Measurements from ENCODE around the gene RPL27A. TPM values are rescaled to one million over a fixed set of nuclear protein-coding genes. Genes with fewer than 3 reads are reported as not detected.
A peak's percentile ranks its signal among the peaks of the same experiment; 100 is the strongest.
"Not testable (repeated sequence)": the region's sequence is repeated elsewhere in the genome, so short reads cannot be mapped to it uniquely, and the experiment has no call there.

The RPL27A gene
- total RNA-seq, 1 donor from 2014 or later: 1,116 TPM

DNA sequence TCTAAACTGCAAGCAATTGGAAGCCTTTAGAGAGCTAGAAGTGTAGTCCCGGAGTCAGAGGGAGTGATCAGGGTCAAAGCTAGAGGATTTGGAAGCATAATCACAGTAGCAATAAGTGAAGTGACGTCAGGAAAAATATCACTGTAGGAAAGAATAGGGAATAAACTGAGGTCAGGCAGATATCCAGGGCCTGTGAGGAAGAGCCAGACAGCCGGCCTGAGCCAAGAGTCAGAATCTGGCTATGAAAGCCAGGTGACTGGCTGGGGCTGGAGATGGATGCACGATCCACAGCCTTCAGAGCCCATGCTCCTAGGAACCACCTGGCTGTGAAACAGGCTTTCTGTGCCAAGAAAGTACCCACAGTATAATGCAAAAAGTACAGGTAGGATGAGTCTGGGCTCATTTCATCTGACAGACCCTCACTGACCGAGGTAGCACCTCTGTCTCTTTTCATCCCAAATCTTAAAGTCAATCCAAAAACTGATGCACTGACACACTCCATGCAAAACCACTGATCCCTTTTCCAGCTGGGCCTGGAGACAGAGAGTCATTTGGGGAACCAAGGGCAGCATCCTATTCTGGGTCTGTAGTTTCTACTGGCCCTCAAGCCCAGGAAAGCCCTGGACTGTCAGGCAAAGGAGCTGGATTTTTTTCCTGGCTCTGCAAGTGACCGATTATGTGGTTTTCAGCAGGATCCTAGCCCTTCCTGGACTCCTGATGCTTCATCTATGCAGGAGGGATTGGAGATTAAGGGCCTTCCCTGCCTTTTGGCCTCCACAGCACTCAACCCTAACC lies 21.4 kb upstream of the RPL27A start:
- TF ChIP-seq EZH2phosphoT487 (IDR thresholded peaks at IDR 0.05) (no peak), EZH2 (IDR thresholded peaks at IDR 0.05) (no peak)
- TF ChIP-seq, protein P1, sequence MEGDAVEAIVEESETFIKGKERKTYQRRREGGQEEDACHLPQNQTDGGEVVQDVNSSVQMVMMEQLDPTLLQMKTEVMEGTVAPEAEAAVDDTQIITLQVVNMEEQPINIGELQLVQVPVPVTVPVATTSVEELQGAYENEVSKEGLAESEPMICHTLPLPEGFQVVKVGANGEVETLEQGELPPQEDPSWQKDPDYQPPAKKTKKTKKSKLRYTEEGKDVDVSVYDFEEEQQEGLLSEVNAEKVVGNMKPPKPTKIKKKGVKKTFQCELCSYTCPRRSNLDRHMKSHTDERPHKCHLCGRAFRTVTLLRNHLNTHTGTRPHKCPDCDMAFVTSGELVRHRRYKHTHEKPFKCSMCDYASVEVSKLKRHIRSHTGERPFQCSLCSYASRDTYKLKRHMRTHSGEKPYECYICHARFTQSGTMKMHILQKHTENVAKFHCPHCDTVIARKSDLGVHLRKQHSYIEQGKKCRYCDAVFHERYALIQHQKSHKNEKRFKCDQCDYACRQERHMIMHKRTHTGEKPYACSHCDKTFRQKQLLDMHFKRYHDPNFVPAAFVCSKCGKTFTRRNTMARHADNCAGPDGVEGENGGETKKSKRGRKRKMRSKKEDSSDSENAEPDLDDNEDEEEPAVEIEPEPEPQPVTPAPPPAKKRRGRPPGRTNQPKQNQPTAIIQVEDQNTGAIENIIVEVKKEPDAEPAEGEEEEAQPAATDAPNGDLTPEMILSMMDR (IDR thresholded peaks at IDR 0.05): no peak
- no peaks in the 10 kb centered on the region for H3K36me3 ChIP-seq
- H3K27me3 ChIP-seq: no peaks in the 10 kb centered on the region
- Mint-ChIP-seq H3K4me3 (no peak overlapping the region), H3K27me3 (ENCODE audit: insufficient read depth, low read depth) (peaks cover 9% of the 10 kb centered on the region), H3K4me1 (peaks cover 58% of the 10 kb centered on the region), H3K27ac (peak overlapping the region; percentile 89), H3K9me3 (no peaks in the 10 kb centered on the region), H3K36me3 (no peaks in the 10 kb centered on the region)
- H3K27ac ChIP-seq: no peak overlapping the region
- no peak overlapping the region for H3K9ac ChIP-seq
- no peaks in the 10 kb centered on the region for H3K9me3 ChIP-seq (ENCODE audit: low read depth)
- H2AFZ ChIP-seq (replicated peaks): peak overlapping the region; percentile 3
- no peaks in the 10 kb centered on the region for H4K20me1 ChIP-seq (ENCODE audit: low read depth)
- peaks cover 5% of the 10 kb centered on the region for H3F3A ChIP-seq (ENCODE audit: low read depth)
- H3K4me3 ChIP-seq: no peak overlapping the region
- H3K79me2 ChIP-seq (ENCODE audit: low read depth): no peaks in the 10 kb centered on the region
- H3K4me1 ChIP-seq: peaks cover 26% of the 10 kb centered on the region
- no peak for DNase-seq (ENCODE audit: low spot score)
- H3K4me2 ChIP-seq: peak overlapping the region; percentile 13

GRCh38 chr11:8665222-8665621 lies 17.4 kb upstream of the RPL27A start:
- Mint-ChIP-seq H3K36me3 (peaks cover 9% of the 10 kb centered on the region), H3K27ac (no peak overlapping the region), H3K4me1 (peaks cover 42% of the 10 kb centered on the region), H3K4me3 (no peak overlapping the region), H3K9me3 (peaks cover 4% of the 10 kb centered on the region), H3K27me3 (ENCODE audit: insufficient read depth, low read depth) (peaks cover 3% of the 10 kb centered on the region)
- no peak for DNase-seq (ENCODE audit: low spot score)
- H3K4me1 ChIP-seq: peaks cover 21% of the 10 kb centered on the region
- no peaks in the 10 kb centered on the region for H3K36me3 ChIP-seq
- no peaks in the 10 kb centered on the region for H3K27me3 ChIP-seq
- H3K9ac ChIP-seq: no peak overlapping the region
- H3K4me2 ChIP-seq: no peak overlapping the region
- H3K4me3 ChIP-seq: no peak overlapping the region
- H3K9me3 ChIP-seq (ENCODE audit: low read depth): no peaks in the 10 kb centered on the region
- H2AFZ ChIP-seq (replicated peaks): no peak overlapping the region
- no peak for TF ChIP-seq EZH2phosphoT487 (IDR thresholded peaks at IDR 0.05)
- TF ChIP-seq, protein P1 (IDR thresholded peaks at IDR 0.05): no peak
- TF ChIP-seq EZH2 (IDR thresholded peaks at IDR 0.05): no peak
- peaks cover 9% of the 10 kb centered on the region for H3F3A ChIP-seq (ENCODE audit: low read depth)
- H3K27ac ChIP-seq: no peak overlapping the region
- no peaks in the 10 kb centered on the region for H3K79me2 ChIP-seq (ENCODE audit: low read depth)
- no peaks in the 10 kb centered on the region for H4K20me1 ChIP-seq (ENCODE audit: low read depth)

- H3K4me3 Mint-ChIP-seq; H3K36me3 ChIP-seq; H3K9me3 Mint-ChIP-seq; H2AFZ ChIP-seq (replicated peaks); H3K4me3 ChIP-seq; DNase-seq (ENCODE audit: low spot score); H3K36me3 Mint-ChIP-seq; H3K27me3 Mint-ChIP-seq (ENCODE audit: insufficient read depth, low read depth); H3K9me3 ChIP-seq (ENCODE audit: low read depth); H3K79me2 ChIP-seq (ENCODE audit: low read depth); H3K27me3 ChIP-seq; H4K20me1 ChIP-seq (ENCODE audit: low read depth); H3K9ac ChIP-seq: not testable (repeated sequence)
- H3K4me2 ChIP-seq: peak overlapping the region; percentile 78
- Mint-ChIP-seq H3K27ac (peak overlapping the region; percentile 98), H3K4me1 (peaks cover 52% of the 10 kb centered on the region)
- H3K27ac ChIP-seq: peak overlapping the region; percentile 91
- peaks cover 38% of the 10 kb centered on the region for H3K4me1 ChIP-seq
- peaks cover 33% of the 10 kb centered on the region for H3F3A ChIP-seq (ENCODE audit: low read depth)
Observed at GRCh38 chr11:8670081-8670480, 12.5 kb upstream of the RPL27A start.

DNA sequence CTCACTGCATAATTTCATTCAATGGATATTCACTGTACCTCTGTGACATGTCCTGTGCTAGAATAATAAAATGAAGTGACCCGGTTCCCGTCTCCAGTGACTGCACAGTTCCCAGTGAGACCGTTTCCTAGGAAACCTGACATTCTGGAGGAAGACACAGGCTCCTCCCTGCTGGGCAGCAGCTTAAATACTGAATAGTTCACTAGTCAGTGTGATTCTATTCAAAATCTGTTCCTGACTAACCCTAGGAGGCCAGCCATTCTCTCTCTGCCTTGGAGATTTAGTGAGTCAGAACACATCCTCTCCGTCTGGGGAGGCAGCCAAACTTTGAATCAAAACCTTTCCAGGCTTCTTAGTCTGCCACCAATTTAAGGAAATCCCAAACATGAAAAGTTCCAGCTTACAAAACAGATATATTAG lies 11.4 kb upstream of the RPL27A start:
- peak; percentile 97 for DNase-seq (ENCODE audit: low spot score)

More for the DNA sequence above, 11.4 kb upstream of the RPL27A start:
- peaks cover 33% of the 10 kb centered on the region for H3F3A ChIP-seq (ENCODE audit: low read depth)
- Mint-ChIP-seq H3K4me1 (peaks cover 54% of the 10 kb centered on the region), H3K27ac (peak overlapping the region; percentile 100), H3K9me3 (peaks cover 4% of the 10 kb centered on the region), H3K27me3 (ENCODE audit: insufficient read depth, low read depth) (peaks cover 3% of the 10 kb centered on the region), H3K4me3 (peak overlapping the region; percentile 76), H3K36me3 (peaks cover 9% of the 10 kb centered on the region)
- H3K4me3 ChIP-seq: peak overlapping the region; percentile 37
- H3K4me2 ChIP-seq: peak overlapping the region; percentile 78
- H3K79me2 ChIP-seq (ENCODE audit: low read depth): no peaks in the 10 kb centered on the region
- H4K20me1 ChIP-seq (ENCODE audit: low read depth): no peaks in the 10 kb centered on the region
- no peak overlapping the region for H2AFZ ChIP-seq (replicated peaks)
- peak overlapping the region; percentile 95 for H3K27ac ChIP-seq
- H3K9me3 ChIP-seq (ENCODE audit: low read depth): no peaks in the 10 kb centered on the region
- H3K4me1 ChIP-seq: peaks cover 41% of the 10 kb centered on the region
- H3K36me3 ChIP-seq: no peaks in the 10 kb centered on the region
- no peak overlapping the region for H3K9ac ChIP-seq
- H3K27me3 ChIP-seq: no peaks in the 10 kb centered on the region
- TF ChIP-seq EZH2phosphoT487 (IDR thresholded peaks at IDR 0.05): no peak
- TF ChIP-seq, protein P1 (IDR thresholded peaks at IDR 0.05): no peak
- no peak for TF ChIP-seq EZH2 (IDR thresholded peaks at IDR 0.05)

Measured in neural progenitor cell (in vitro differentiated cells).